H1 (cell line): Measurements from ENCODE around the gene LEMD1. TPM values are rescaled to one million over a fixed set of nuclear protein-coding genes. Genes with fewer than 3 reads are reported as not detected.
A peak's percentile ranks its signal among the peaks of the same experiment; 100 is the strongest.

Source experiments
- CTCF ChIA-PET: fragments of 300-600 bp; sonication (Branson Sonifier 250); formaldehyde crosslinking; loops from one replicate; lab custom pipeline; 2021; ENCODE audit not compliant: partially characterized antibody; lab: Charles Lee
- POLR2A ChIA-PET: fragments of 300-600 bp; sonication (Branson Sonifier 250); formaldehyde crosslinking; loops from one replicate; lab custom pipeline; 2021; ENCODE audit warnings: inconsistent platforms; ENCODE audit not compliant: partially characterized antibody; lab: Charles Lee
- DNase-seq, 2 experiments: peaks; one replicate each; pipeline versions ENCODE4 v3.0.0 to v3.0.0-alpha.2; 2010 to 2022; ENCODE audit warnings: low spot score in 2 of 2, low read depth in 1 of 2, mixed read lengths in 1 of 2
- FAIRE-seq: peaks from 2 replicates; lab custom pipeline; 2011; peaks lifted over from hg19 to GRCh38; lab: Jason Lieb, UNC
- H2AFZ ChIP-seq: 2 replicates; pipeline ENCODE4 v1.8.1; 2012; ENCODE audit warnings: low read length, inconsistent platforms
- H2AK5ac ChIP-seq: 2 replicates; pipeline ENCODE4 v1.6.1; 2013; ENCODE audit warnings: low read depth, low read length
- H2BK120ac ChIP-seq: replicated peaks from 2 replicates; pipeline ENCODE3; 2013; ENCODE audit warnings: low read depth, low read length, inconsistent platforms
- H2BK12ac ChIP-seq: 2 replicates; pipeline ENCODE4 v1.6.1; 2013; ENCODE audit warnings: low read depth, low read length
- H2BK15ac ChIP-seq: 2 replicates; pipeline ENCODE4 v1.6.1; 2013; ENCODE audit warnings: low read length
- H2BK20ac ChIP-seq: 2 replicates; pipeline ENCODE4 v1.6.1; 2013; ENCODE audit warnings: low read length
- H2BK5ac ChIP-seq: 2 replicates; pipeline ENCODE4 v1.6.1; 2013; ENCODE audit warnings: low read depth, low read length
- H3K14ac ChIP-seq: 2 replicates; pipeline ENCODE4 v1.6.1; 2013; ENCODE audit warnings: inconsistent platforms; ENCODE audit not compliant: insufficient read length
- H3K18ac ChIP-seq: 2 replicates; pipeline ENCODE4 v1.6.1; 2013; ENCODE audit warnings: low read length; ENCODE audit errors: extremely low read depth
- H3K23ac ChIP-seq: 2 replicates; pipeline ENCODE4 v1.6.1; 2013; ENCODE audit warnings: inconsistent platforms; ENCODE audit not compliant: insufficient read length
- H3K23me2 ChIP-seq: 2 replicates; pipeline ENCODE4 v1.6.1; 2013; ENCODE audit warnings: low read depth, low read length
- H3K27ac ChIP-seq: 2 replicates; pipeline ENCODE4 v1.6.1; 2011; ENCODE audit warnings: low read depth, low read length, inconsistent platforms
- H3K27me3 ChIP-seq, 4 experiments: replicated peaks in 1 of 4; 1 replicate in 1 of 4; 2 replicates in 3 of 4; pipeline versions ENCODE4 v1.6.1 to v1.8.1; 2011 to 2013; ENCODE audit warnings: low read length in 3 of 4, mild to moderate bottlenecking in 3 of 4, inconsistent platforms in 2 of 4, mixed read lengths in 2 of 4, moderate library complexity in 1 of 4; ENCODE audit not compliant: control insufficient read depth in 3 of 4, insufficient read depth in 3 of 4; ENCODE audit errors: extremely low read depth in 1 of 4
- H3K36me3 ChIP-seq, 4 experiments: 2 replicates each; pipeline versions ENCODE4 v1.6.1 to v1.8.1; 2011 to 2013; ENCODE audit warnings: mild to moderate bottlenecking in 4 of 4, low read length in 3 of 4, moderate library complexity in 2 of 4, control low read depth in 1 of 4, inconsistent platforms in 1 of 4; ENCODE audit not compliant: insufficient read depth in 4 of 4, control insufficient read depth in 2 of 4
- H3K4ac ChIP-seq: replicated peaks from 2 replicates; pipeline ENCODE3; 2013; ENCODE audit warnings: low read length, low read depth, mixed read lengths, inconsistent platforms; ENCODE audit not compliant: insufficient read length
- H3K4me1 ChIP-seq, 4 experiments: replicated peaks in 1 of 4; 1 replicate in 1 of 4; 2 replicates in 3 of 4; pipeline versions ENCODE4 v1.6.1 to v1.8.1; 2011 to 2013; ENCODE audit warnings: low read length in 3 of 4, inconsistent platforms in 2 of 4, mixed read lengths in 1 of 4; ENCODE audit not compliant: insufficient read depth in 4 of 4, control insufficient read depth in 3 of 4
- H3K4me2 ChIP-seq, 2 experiments: 2 replicates each; pipeline versions ENCODE4 v1.6.1 to v1.8.1; 2011 to 2013; ENCODE audit warnings: low read depth in 2 of 2, low read length in 2 of 2, control low read depth in 1 of 2, inconsistent platforms in 1 of 2, mild to moderate bottlenecking in 1 of 2; ENCODE audit not compliant: insufficient read depth in 1 of 2
- H3K4me3 ChIP-seq, 4 experiments: fragments of 200-600, 300-600 bp in 1 of 4; sonication (generic), shearing (Covaris generic), sonication (Bioruptor Twin) in 1 of 4; 2 replicates each; pipeline versions ENCODE4 v1.5.1 to v1.8.1; 2011 to 2016; ENCODE audit warnings: low read length in 4 of 4, low read depth in 3 of 4, control low read depth in 2 of 4, inconsistent platforms in 2 of 4, mild to moderate bottlenecking in 2 of 4, mixed read lengths in 1 of 4, moderate library complexity in 1 of 4; ENCODE audit not compliant: insufficient read depth in 2 of 4; ENCODE audit errors: extremely low read depth in 1 of 4
- H3K56ac ChIP-seq: replicated peaks from 2 replicates; pipeline ENCODE3; 2013; ENCODE audit warnings: low read depth, mild to moderate bottlenecking, mixed read lengths, low read length, inconsistent platforms; ENCODE audit not compliant: insufficient read length
- H3K79me1 ChIP-seq: 2 replicates; pipeline ENCODE4 v1.6.1; 2013; ENCODE audit warnings: low read depth, low read length, control low read depth
- H3K79me2 ChIP-seq, 2 experiments: 2 replicates each; pipeline versions ENCODE4 v1.6.1 to v1.8.1; 2012 to 2013; ENCODE audit warnings: low read length in 2 of 2, mild to moderate bottlenecking in 2 of 2, inconsistent platforms in 1 of 2; ENCODE audit not compliant: insufficient read depth in 2 of 2, control insufficient read depth in 1 of 2
- H3K9ac ChIP-seq, 4 experiments: replicated peaks in 1 of 4; 1 replicate in 1 of 4; 2 replicates in 3 of 4; pipeline versions ENCODE4 v1.6.1 to v1.8.1; 2011 to 2013; ENCODE audit warnings: low read depth in 3 of 4, low read length in 3 of 4, control low read depth in 2 of 4, mild to moderate bottlenecking in 2 of 4, moderate library complexity in 2 of 4, inconsistent platforms in 1 of 4; ENCODE audit errors: extremely low read depth in 1 of 4
- H3K9me3 ChIP-seq, 2 experiments: 2 replicates each; pipeline versions ENCODE4 v1.6.1 to v1.8.1; 2012 to 2013; ENCODE audit warnings: mild to moderate bottlenecking in 2 of 2, moderate library complexity in 2 of 2, control low read depth in 1 of 2, inconsistent platforms in 1 of 2, low read depth in 1 of 2, low read length in 1 of 2, mixed read lengths in 1 of 2; ENCODE audit not compliant: insufficient read depth in 2 of 2
- H4K20me1 ChIP-seq, 2 experiments: replicated peaks in 1 of 2; 2 replicates each; pipeline versions ENCODE3 to v1.8.1; 2011 to 2013; ENCODE audit warnings: inconsistent platforms in 2 of 2, low read length in 2 of 2, mild to moderate bottlenecking in 1 of 2; ENCODE audit not compliant: insufficient read depth in 2 of 2, control insufficient read depth in 1 of 2
- H4K5ac ChIP-seq: 2 replicates; pipeline ENCODE4 v1.6.1; 2013; ENCODE audit warnings: low read length, low read depth, mixed read lengths, inconsistent platforms; ENCODE audit not compliant: insufficient read length
- H4K8ac ChIP-seq: 2 replicates; pipeline ENCODE4 v1.8.0; 2013; ENCODE audit warnings: mild to moderate bottlenecking, moderate library complexity, low read length, inconsistent platforms; ENCODE audit not compliant: insufficient read depth; ENCODE audit errors: extremely low read depth
- H4K91ac ChIP-seq: replicated peaks from 2 replicates; pipeline ENCODE3; 2013; ENCODE audit warnings: low read length, mixed read lengths, inconsistent platforms; ENCODE audit not compliant: insufficient read length
- BACH1 ChIP-seq: IDR thresholded peaks from 2 replicates; pipeline ENCODE4 v1.6.1; 2012; ENCODE audit warnings: low read length, improper control_type of control experiment
- BCL11A ChIP-seq, 2 experiments: IDR thresholded peaks; one replicate each; pipeline ENCODE4 v1.6.1; 2011; ENCODE audit warnings: low read depth in 2 of 2, low read length in 2 of 2, mild to moderate bottlenecking in 2 of 2
- CHD1 ChIP-seq: IDR thresholded peaks from 2 replicates; pipeline ENCODE4 v1.6.1; 2012; ENCODE audit warnings: low read depth, low read length, improper control_type of control experiment
- EGR1 ChIP-seq: IDR thresholded peaks from 2 replicates; pipeline ENCODE4 v1.6.1; 2011; ENCODE audit warnings: low read depth, low read length, borderline replicate concordance
- FOSL1 ChIP-seq: IDR thresholded peaks from 2 replicates; pipeline ENCODE4 v1.6.1; 2011; ENCODE audit warnings: mild to moderate bottlenecking, low read depth, low read length, moderate library complexity; ENCODE audit not compliant: insufficient read depth
- GABPA ChIP-seq: IDR thresholded peaks from 2 replicates; pipeline ENCODE4 v1.6.1; 2011; ENCODE audit warnings: mild to moderate bottlenecking, low read length, moderate library complexity, borderline replicate concordance; ENCODE audit not compliant: insufficient read depth
- HDAC2 ChIP-seq, 2 experiments: fragments of 300-600 bp in 1 of 2; sonication (generic) in 1 of 2; IDR thresholded peaks; 2 replicates each; pipeline ENCODE4 v1.6.1; 2011 to 2012; ENCODE audit warnings: low read depth in 2 of 2, low read length in 2 of 2, mild to moderate bottlenecking in 2 of 2, moderate library complexity in 2 of 2, borderline replicate concordance in 1 of 2, inconsistent platforms in 1 of 2
- NANOG ChIP-seq: IDR thresholded peaks from 2 replicates; pipeline ENCODE4 v1.6.1; 2011; ENCODE audit warnings: low read length, low read depth, mild to moderate bottlenecking, inconsistent platforms; ENCODE audit not compliant: insufficient read depth, poor library complexity, severe bottlenecking
- NRF1 ChIP-seq: IDR thresholded peaks from 2 replicates; pipeline ENCODE4 v1.6.1; 2011; ENCODE audit warnings: mild to moderate bottlenecking, low read depth, low read length, improper control_type of control experiment
- SP1 ChIP-seq: IDR thresholded peaks from 2 replicates; pipeline ENCODE4 v1.6.1; 2011; ENCODE audit warnings: low read depth, low read length
- SRF ChIP-seq: IDR thresholded peaks from 2 replicates; pipeline ENCODE4 v1.6.1; 2011; ENCODE audit warnings: mild to moderate bottlenecking, low read depth, low read length, moderate library complexity
- ZNF274 ChIP-seq: IDR thresholded peaks from 2 replicates; pipeline ENCODE4 v1.7.0; 2012; ENCODE audit warnings: low read length, borderline replicate concordance; ENCODE audit errors: extremely low read depth
- WGBS, 2 experiments: shearing (Covaris generic) in 1 of 2; methylation state at CpG; one replicate each; pipeline versions ENCODE4 v1.1.6 to v1.1.7; 2013 to 2015; ENCODE audit warnings: low lambda C conversion rate in 2 of 2, mixed read lengths in 2 of 2, inconsistent platforms in 1 of 2, low coverage in 1 of 2, missing lambda C conversion rate in 1 of 2; ENCODE audit not compliant: insufficient replicate concordance in 2 of 2, insufficient coverage in 1 of 2, insufficient read length in 1 of 2; ENCODE audit errors: extremely low coverage in 1 of 2, missing lambda C conversion rate in 1 of 2; 5-methylcytosine and 5-hydroxymethylcytosine counted together
- polyA plus RNA-seq, 7 experiments: library from polyadenylated mRNA; depleted of rRNA in 3 of 7; stranded (reverse) in 5 of 7; unstranded in 2 of 7; fragments of >200 nt in 5 of 7; fragments of 200-250 nt in 2 of 7; gene quantifications; 1 replicate in 5 of 7; 2 replicates in 1 of 7; 4 replicates in 1 of 7; pipeline versions ENCODE4 v1.2.1 to v1.2.3, GENCODE V29; 2011 to 2013; ENCODE audit warnings: missing spikeins in 2 of 7, mixed read lengths in 2 of 7
- total RNA-seq: library from RNA; stranded (reverse); fragmentation: NEBNext Ultra II Directional; extraction: Animal tissue kit (Norgen Biotek cat#: 25700); gene quantifications from 2 replicates; pipeline ENCODE4 v1.2.1, GENCODE V29; 2021

Gene LEMD1
- total and polyA plus RNA-seq, 2 of the 8 experiments (the other 6 are each of a cell fraction or from before 2014, with no cell fraction given): 10.0 to 10.5 TPM

DNA sequence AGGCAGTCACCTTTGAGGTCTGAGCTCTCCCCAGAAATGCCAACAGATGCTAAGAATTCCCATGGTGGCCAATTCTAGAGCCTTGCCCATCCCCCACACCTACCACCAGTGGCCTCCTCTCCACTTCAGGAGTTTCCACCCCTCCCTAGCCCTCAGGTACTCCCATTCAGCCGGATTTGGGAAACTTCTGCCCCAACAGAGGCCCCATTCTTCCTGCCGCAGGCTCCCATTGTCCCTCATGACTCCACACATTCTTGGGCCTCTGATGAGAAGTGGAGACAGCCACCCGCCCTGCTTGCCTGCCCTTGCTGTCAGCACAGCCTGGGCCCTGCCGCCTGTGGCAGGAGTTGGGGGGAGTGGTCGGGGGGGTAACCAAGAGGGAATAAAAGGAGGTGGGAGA, 29.3 kb upstream of the LEMD1 start:
- H3K27ac ChIP-seq: peak overlapping the region; percentile 49; the same call in 1 of the 2 replicates
- TF ChIP-seq FOSL1: no peak
- TF ChIP-seq CHD1: no peak
- peak in 1 of 2 experiments; percentile 15; a peak in 1 of 4 replicates for TF ChIP-seq HDAC2 (IDR thresholded peaks at IDR 0.05; ENCODE audit: borderline replicate concordance in 1 of 2, low read depth in 2 of 2, low read length in 2 of 2)
- TF ChIP-seq SRF: no peak
- TF ChIP-seq EGR1: no peak
- peak; percentile 59; the same call in 1 of the 2 replicates for TF ChIP-seq BACH1
- TF ChIP-seq BCL11A (IDR thresholded peaks at IDR 0.05; ENCODE audit: low read depth in 2 of 2, low read length in 2 of 2): no peak
- TF ChIP-seq ZNF274: no peak
- TF ChIP-seq NRF1: no peak
- TF ChIP-seq GABPA: no peak
- TF ChIP-seq SP1: no peak; the same call in 1 of the 2 replicates
- peak; percentile 52 for TF ChIP-seq NANOG

More for the DNA sequence above, 29.3 kb upstream of the LEMD1 start:
- no peak overlapping the region for H2BK120ac ChIP-seq
- H3K18ac ChIP-seq: peak overlapping the region; percentile 97
- H3K23ac ChIP-seq: no peak overlapping the region
- H3K23me2 ChIP-seq: peaks cover 14% of the 10 kb centered on the region
- no peak overlapping the region for H2AFZ ChIP-seq
- H2AK5ac ChIP-seq: peak overlapping the region; percentile 99; the same call in 1 of the 2 replicates
- H3K36me3 ChIP-seq: peaks cover 0 to 7% (median 1%) of the 10 kb centered on the region in 4 experiments; a peak in 1 of 8 replicates
- CTCF ChIA-PET: interaction anchor here (0.9 to 30.2 kb wide), 5 partner anchors 8 to 167 kb away, joined by 3 to 767 read pairs (median 200); partner anchors contain the start of gene LEMD1
- no peak overlapping the region for H4K5ac ChIP-seq
- H4K8ac ChIP-seq: 0 out of 2 replicates have a peak overlapping the region, but pooled peaks have one; percentile 51
- 7% methylated on average over 5 of the region's 5 CpGs; no CpG with 5 or more reads in 1 of the 2 experiments for WGBS, 2 experiments
- H3K4me2 ChIP-seq: peak overlapping the region; percentile 72 to 80
- H3K9me3 ChIP-seq: no peaks in the 10 kb centered on the region
- H3K9ac ChIP-seq: no peak overlapping the region; a peak in 1 of 7 replicates
- FAIRE-seq (no peak), DNase-seq (peak in 1 of 2 experiments; percentile 61)
- peaks cover 3% of the 10 kb centered on the region; the same call in 1 of the 2 replicates for H3K79me1 ChIP-seq
- peak overlapping the region; percentile 95 for H4K91ac ChIP-seq
- H2BK20ac ChIP-seq: 0 out of 2 replicates have a peak overlapping the region, but pooled peaks have one; percentile 97
- peaks cover 0 to 11% of the 10 kb centered on the region in 2 experiments; a peak in 2 of 4 replicates for H3K79me2 ChIP-seq
- H3K4me1 ChIP-seq: peaks cover 41 to 81% (median 53%) of the 10 kb centered on the region in 4 experiments
- peak overlapping the region; percentile 76 for H3K4ac ChIP-seq
- peaks cover 4 to 14% of the 10 kb centered on the region in 2 experiments for H4K20me1 ChIP-seq
- H2BK5ac ChIP-seq: peak overlapping the region; percentile 92; the same call in 1 of the 2 replicates
- H3K4me3 ChIP-seq: peak overlapping the region in 3 of 4 experiments; percentile 19 to 50 (median 20); a peak in 4 of 8 replicates
- peaks cover 0 to 5% (median 1%) of the 10 kb centered on the region in 4 experiments; a peak in 2 of 7 replicates for H3K27me3 ChIP-seq
- H3K14ac ChIP-seq: no peak overlapping the region
- H3K56ac ChIP-seq: no peak overlapping the region
- POLR2A ChIA-PET: interaction anchor here (1.1 to 2.8 kb wide), 7 partner anchors 10 to 157 kb away, joined by 3 to 12 read pairs (median 5); no protein-coding TSS in a partner anchor
- peak overlapping the region; percentile 99; the same call in 1 of the 2 replicates for H2BK12ac ChIP-seq
- H2BK15ac ChIP-seq: 0 out of 2 replicates have a peak overlapping the region, but pooled peaks have one; percentile 82
